Measurements from ENCODE around the gene ACAP2.

DNA sequence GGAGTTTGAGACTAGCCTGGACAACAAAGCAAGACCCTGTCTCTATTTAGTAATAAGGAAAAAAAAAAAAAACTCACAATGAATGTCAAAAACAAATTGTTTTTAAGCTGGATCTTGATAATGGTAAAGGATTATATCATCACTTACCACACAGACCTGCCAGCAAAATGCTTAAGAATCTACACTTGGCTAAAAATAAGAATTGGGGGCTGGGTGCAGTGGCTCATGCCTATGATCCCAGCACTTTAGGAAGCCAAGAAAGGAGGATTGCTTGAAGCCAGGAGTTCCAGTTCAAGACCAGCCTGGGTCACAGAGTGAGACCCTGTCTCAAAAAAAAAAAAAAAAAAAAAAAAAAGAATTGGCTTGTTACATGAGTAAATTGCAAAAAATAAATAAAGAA, 31.0 kb downstream of the ACAP2 start:
- no peak for TF ChIP-seq EZH2 (IDR thresholded peaks at IDR 0.05; ENCODE audit: insufficient read depth, low read length)
- TF ChIP-seq, protein P1, sequence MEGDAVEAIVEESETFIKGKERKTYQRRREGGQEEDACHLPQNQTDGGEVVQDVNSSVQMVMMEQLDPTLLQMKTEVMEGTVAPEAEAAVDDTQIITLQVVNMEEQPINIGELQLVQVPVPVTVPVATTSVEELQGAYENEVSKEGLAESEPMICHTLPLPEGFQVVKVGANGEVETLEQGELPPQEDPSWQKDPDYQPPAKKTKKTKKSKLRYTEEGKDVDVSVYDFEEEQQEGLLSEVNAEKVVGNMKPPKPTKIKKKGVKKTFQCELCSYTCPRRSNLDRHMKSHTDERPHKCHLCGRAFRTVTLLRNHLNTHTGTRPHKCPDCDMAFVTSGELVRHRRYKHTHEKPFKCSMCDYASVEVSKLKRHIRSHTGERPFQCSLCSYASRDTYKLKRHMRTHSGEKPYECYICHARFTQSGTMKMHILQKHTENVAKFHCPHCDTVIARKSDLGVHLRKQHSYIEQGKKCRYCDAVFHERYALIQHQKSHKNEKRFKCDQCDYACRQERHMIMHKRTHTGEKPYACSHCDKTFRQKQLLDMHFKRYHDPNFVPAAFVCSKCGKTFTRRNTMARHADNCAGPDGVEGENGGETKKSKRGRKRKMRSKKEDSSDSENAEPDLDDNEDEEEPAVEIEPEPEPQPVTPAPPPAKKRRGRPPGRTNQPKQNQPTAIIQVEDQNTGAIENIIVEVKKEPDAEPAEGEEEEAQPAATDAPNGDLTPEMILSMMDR (IDR thresholded peaks at IDR 0.05; ENCODE audit: insufficient read depth, low read depth, low read length) = no peak
